HG03575 (cell line): Measurements from ENCODE around the gene EPB41L4B.
"Not testable (repeated sequence)": the region's sequence is repeated elsewhere in the genome, so short reads cannot be mapped to it uniquely, and the experiment has no call there.

Experiments used
- ATAC-seq: cut with Tn5 transposase; IDR thresholded peaks from one replicate; pipeline ENCODE4 v1.9.1; 2021; ENCODE audit not compliant: unreplicated experiment, insufficient number of reproducible peaks, low FRiP score; ENCODE audit errors: extremely low read depth

EPB41L4B gene

GRCh38 chr9:109305801-109306200 lies 15.1 kb downstream of the EPB41L4B start:
- no peak for ATAC-seq

DNA sequence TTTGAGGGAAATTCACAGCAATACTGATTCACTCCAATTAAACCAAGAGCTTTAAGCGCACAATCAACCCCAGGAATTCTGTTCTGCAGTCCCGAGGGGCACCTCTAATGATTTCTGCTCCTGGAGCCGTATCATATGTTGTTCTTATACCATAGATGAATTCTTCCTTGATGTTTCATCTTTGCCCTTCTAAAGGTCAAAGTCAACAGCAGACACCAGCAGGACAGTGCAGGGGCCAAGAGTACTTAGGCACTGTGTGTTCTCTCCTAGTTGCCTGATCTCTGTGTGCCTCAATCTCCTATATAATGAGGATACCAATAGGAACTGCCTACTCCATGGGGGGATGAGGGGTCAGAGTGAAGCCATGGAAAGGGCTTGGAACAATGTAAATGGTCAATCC lies 16.5 kb downstream of the EPB41L4B start:
- ATAC-seq: no peak

- no peak for ATAC-seq
These were observed 17.0 kb downstream of the EPB41L4B start for GRCh38 chr9:109303900-109304299.

DNA sequence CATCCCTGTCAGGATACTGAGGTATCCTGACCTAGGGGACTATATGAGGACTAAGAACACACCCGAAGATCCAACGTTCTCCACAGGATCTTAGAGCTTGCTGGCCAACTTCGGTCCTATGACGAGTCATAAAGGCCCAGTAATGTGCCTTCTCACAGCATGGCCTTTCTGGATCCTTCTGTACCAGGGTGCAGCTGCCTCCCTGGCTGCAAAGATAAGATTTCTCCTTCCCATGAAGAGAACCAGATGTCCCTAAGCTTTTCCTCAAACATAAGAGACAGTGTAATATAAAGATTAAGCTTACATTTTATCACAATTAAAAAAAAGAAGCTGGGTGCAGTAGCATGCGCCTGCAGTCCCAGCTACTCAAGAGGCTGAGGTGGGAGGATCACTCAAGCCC lies 18.3 kb downstream of the EPB41L4B start:
- ATAC-seq: no peak

GRCh38 chr9:109301012-109301411 lies 19.8 kb downstream of the EPB41L4B start:
- no peak for ATAC-seq

DNA sequence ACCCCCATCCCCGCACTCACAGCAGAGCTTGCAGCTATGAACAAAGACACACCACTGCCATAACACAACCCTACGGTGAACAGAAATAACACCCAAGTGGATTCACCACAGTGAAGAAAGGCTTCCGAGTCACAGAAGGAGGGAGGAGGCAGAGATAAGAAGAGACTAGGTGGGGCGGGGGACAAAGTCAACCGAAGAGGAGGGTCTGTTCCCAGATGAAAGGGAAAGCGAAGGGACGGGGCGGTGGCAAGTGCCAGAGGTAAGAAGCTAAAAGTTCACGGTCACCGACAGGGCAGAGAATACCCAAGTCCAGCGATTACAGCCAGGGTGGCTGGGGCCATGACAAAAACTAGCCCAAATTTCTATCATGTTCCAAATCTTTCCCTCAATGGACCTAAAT lies 21.0 kb downstream of the EPB41L4B start:
- no peak for ATAC-seq

GRCh38 chr9:109297899-109298298 lies 23.0 kb downstream of the EPB41L4B start:
- ATAC-seq: no peak

DNA sequence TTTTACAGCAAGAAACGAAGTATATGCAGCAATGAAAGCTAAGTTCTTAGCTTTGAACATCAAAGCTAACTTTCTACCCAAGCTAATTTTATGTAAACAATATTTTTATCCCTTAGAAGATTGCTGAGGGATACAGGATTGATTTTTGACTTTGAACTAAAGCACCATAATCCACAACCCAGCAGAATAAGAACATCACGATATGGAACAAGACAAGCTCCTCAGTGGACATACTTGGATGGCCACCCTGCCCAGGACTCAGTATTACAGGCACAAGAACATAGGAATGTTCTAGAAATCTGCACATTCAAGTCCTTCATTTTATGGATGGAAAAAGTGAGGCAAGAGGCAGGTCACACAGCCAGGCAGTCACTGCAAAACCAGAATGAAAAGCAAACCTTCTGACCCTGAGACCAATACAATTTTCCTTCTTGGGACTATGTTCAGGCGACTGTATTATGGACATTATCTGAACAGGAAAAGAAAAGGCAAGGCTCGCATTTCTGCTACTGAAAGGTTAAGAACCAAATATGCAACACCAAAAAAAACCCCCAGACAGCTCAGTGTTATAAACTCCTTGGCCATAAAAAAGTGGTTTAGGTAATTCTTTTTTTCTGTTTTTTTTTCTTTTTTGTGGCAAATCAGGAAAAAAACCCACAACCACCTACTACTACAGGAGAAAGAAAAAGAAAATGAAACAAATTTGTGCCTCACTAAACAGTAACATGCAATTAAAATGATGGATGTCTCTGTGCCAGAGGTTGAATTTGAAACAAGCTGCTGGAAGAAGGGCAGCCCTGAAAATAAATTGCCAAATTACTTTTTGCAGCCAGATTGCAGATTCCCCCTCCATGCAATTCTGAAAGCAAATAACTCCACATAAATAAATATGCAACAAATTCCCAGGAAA lies 25.4 kb downstream of the EPB41L4B start:
- ATAC-seq: no peak

DNA sequence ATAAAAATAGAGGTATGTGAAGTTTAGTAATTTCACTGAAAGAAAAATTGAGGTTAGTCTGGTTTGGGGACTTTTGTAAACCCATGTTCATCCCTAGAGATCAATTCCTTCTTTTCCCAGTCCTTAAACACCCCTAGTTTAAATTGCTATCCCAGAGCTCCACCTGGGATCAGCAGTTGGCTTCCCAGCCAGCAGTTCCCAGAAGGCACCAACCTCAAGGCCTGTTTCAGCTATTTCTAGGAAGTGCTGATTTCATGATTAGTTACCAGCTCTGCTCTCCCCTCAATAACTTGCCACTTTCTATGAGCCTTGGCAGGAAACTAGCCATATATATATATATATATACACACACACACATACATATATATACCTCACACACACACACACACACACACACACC lies 30.5 kb downstream of the EPB41L4B start:
- no peak for ATAC-seq

DNA sequence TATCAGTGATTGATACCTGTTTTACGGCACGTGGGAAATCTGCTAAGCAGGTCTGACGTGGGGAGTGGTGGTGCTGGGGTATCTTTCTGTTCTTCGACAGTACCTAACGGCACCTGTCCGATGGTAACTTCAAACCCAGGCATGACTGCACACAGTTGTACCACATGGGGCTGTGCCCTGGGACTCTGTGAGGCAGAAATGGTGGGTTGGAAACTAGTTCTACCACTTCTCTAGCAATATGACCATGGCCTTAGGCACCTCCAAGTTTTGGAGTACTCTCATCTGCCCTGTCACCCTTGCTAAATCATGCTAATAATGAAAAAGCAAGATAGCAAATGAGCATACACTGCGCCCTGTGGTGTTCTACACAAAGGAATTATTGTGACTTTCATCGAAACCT lies 30.9 kb downstream of the EPB41L4B start:
- no peak for ATAC-seq

DNA sequence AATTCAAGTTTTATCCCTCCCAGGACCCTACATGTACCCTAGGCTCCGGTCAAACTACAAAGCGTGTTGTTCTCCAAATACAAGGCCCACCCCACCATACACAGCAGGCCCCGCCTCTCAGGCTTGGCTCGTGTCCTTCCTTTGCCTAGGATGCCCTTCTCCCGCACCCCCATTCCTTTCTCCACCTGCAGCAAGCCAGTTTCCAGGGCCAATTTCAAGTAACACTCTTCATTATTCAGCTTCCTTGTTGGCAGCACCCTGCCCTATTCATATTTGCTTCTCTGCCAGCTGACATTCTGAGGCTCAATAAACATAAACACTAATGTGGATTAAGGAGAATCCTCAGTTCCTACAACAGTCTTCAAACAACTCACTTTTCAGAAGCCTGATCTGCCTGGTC lies 31.7 kb downstream of the EPB41L4B start:
- no peak for ATAC-seq

DNA sequence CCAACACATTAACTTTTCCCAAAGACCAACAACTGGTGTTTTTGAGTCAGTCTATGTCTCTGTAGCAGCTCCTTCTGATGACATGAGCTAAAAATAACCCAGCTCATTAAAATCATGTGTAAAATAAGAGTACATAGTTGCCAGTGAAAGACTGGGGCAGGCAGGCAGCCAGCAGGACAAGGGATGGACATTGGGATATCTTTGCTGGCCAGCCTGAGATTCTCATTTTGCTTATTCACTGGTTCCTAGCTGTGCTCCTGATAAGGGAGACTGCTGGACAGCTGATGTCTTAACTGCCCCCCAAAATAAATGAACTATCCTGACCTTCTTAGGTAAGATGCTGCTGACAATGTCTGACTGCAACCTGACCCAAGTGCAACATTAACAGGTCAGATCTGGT lies 33.9 kb downstream of the EPB41L4B start:
- no peak for ATAC-seq

DNA sequence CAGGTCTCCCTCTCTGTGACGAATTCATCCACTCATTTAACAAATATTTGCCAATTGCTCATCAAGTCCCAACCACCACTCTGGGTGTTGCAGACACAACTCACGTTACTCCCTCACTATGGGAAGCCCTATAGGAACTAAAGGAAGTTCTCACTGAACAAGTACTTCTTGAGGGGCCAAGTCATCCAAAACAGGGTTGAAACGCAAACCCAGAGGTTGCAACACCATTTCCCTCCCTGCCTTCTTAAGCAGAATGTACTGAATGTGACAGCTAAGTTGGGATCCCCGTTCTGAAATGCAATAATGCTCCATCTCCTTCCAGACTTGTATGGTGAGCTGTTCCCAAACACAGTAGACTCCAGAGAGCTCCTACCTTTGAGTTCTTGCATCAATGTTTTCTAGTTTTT lies 34.3 kb downstream of the EPB41L4B start:
- no peak for ATAC-seq

GRCh38 chr9:109283672-109284071 lies 37.2 kb downstream of the EPB41L4B start:
- ATAC-seq: not testable (repeated sequence)

- ATAC-seq: no peak
These were observed 37.8 kb downstream of the EPB41L4B start for GRCh38 chr9:109283012-109283411.

GRCh38 chr9:109282302-109282701 lies 38.6 kb downstream of the EPB41L4B start:
- ATAC-seq: no peak

GRCh38 chr9:109281518-109281917 lies 39.3 kb downstream of the EPB41L4B start:
- ATAC-seq: no peak

GRCh38 chr9:109278848-109279247 lies 42.0 kb downstream of the EPB41L4B start:
- ATAC-seq: no peak

- ATAC-seq: no peak
These were observed 42.6 kb downstream of the EPB41L4B start for GRCh38 chr9:109278216-109278615.

GRCh38 chr9:109277451-109277850 lies 43.4 kb downstream of the EPB41L4B start:
- ATAC-seq: no peak
